T-helper 2 cell treated with Interferon-gamma antibody and Interleukin-4, amounts not matched to agents 5 μg/mL and 100 μg/mL, for 36 hours (primary cell): Measurements from ENCODE around the gene HOXB1.
"Not testable (repeated sequence)": the region's sequence is repeated elsewhere in the genome, so short reads cannot be mapped to it uniquely, and the experiment has no call there.

Experiments used
- DNase-seq: peaks from one replicate; pipeline ENCODE4 v3.0.0; 2021; ENCODE audit warnings: low spot score
- H3K27ac Mint-ChIP-seq: one replicate; pipeline ENCODE4 v1.8.0; 2021; ENCODE audit warnings: mild to moderate bottlenecking, mixed read lengths
- H3K27me3 Mint-ChIP-seq: one replicate; pipeline ENCODE4 v1.8.0; 2021; ENCODE audit warnings: low read depth, mixed read lengths
- H3K36me3 Mint-ChIP-seq: one replicate; pipeline ENCODE4 v1.8.0; 2021; ENCODE audit warnings: low read depth, mixed read lengths
- H3K4me1 Mint-ChIP-seq: one replicate; pipeline ENCODE4 v1.8.0; 2021; ENCODE audit warnings: low read depth, mixed read lengths
- H3K4me3 Mint-ChIP-seq: one replicate; pipeline ENCODE4 v1.8.0; 2022; ENCODE audit warnings: mild to moderate bottlenecking, moderate library complexity, mixed read lengths
- H3K9me3 Mint-ChIP-seq: one replicate; pipeline ENCODE4 v1.8.0; 2021; ENCODE audit warnings: mixed read lengths

The HOXB1 gene

DNA sequence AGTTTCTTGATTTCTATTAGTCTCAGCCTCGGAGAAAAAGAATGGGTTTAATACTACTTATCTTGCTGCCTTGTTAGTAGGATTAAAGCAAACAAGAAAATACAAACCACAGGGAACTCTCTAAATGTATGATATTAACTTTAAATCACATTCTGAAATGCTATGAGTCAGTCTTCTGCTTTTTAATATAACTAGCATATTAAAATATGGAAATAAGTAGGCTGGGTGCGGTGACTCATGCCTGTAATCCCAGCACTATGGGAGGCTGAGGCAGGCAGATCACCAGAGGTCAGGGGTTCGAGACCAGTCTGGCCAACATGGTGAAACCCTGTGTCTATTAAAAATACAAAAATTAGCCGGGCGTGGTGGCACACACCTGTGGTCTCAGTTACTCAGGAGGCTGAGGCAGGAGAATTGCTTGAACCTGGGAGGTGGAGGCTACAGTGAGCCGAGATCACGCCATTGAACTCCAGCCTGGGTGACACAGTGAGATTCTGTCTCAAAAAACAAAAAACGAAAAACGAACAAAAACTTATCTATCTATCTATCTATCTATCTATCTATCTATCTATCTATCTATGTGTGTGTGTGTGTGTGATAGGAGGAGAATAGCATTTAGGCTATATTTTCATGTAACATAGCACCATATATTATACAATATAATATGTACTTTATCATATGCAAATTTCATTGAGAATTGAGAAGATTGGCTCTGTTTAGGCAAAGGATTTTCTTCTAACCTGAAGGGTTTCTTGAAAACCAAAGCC is 5.2 kb upstream of the HOXB1 start:
- not testable (repeated sequence) for DNase-seq, H3K4me3 Mint-ChIP-seq, H3K36me3 Mint-ChIP-seq, H3K4me1 Mint-ChIP-seq, H3K27ac Mint-ChIP-seq, H3K9me3 Mint-ChIP-seq
- peaks cover 10% of the 10 kb centered on the region for H3K27me3 Mint-ChIP-seq

DNA sequence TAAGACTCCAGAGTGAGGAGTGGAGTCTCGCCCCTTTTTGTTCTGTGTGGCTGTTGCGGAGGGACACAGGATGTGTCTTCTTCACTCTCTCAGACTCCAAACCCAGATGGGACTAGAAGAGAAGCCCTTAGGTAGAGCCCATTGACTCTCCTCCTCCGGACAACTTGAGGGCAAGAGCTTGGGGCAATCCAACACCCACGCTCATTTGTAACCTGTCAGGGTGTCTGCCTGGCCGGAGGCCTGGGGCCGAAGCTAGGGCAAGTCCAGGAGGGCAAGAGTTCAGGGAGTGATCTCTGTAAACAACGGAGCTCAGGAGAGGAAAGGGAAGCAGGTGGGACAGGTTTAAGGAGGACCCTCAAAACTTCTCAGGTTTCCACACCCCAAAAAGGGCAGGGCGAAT is 1.4 kb upstream of the HOXB1 start:
- peaks cover 18% of the 10 kb centered on the region for H3K27me3 Mint-ChIP-seq
- H3K9me3 Mint-ChIP-seq: no peaks in the 10 kb centered on the region
- H3K4me1 Mint-ChIP-seq: no peaks in the 10 kb centered on the region
- no peaks in the 10 kb centered on the region for H3K36me3 Mint-ChIP-seq
- DNase-seq: no peak
- H3K4me3 Mint-ChIP-seq: no peak overlapping the region
- no peak overlapping the region for H3K27ac Mint-ChIP-seq

DNA sequence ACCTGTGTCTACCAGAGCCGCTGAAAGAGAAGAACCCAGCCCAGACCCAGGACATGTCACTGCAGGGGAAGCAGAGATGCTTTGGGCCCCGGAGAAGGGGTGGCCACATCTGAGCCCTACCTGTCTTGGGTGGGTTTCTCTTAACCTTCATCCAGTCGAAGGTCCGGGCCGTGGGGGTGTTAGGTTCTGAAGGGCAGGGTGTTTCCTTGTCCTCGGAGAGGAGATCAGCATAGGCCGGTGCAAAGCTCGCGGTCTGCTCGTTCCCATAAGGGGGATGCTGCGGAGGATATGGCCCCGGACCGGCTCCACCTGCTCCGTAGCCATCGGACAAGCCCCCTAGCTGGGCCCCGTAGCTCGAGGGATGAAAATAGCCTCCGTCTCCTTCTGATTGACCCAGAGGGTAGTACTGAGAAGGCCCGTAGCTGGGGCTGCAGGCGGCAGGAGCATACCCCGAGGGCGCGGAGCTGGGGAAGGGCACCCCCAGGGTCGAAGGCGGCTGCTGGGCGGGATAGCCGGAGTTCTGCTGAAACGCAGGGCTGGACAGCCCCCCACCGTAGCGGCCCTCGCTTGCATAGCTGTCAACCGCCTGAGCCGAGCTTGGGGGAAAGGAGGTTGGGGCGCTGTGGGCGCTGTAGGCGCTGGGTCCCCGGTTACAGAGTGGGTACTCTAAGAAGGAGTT is 464 bp downstream of the HOXB1 start:
- no peak for DNase-seq
- Mint-ChIP-seq H3K4me1 (no peaks in the 10 kb centered on the region), H3K36me3 (peaks cover 7% of the 10 kb centered on the region), H3K4me3 (no peak overlapping the region), H3K27ac (no peak overlapping the region), H3K27me3 (peaks cover 30% of the 10 kb centered on the region), H3K9me3 (no peaks in the 10 kb centered on the region)

DNA sequence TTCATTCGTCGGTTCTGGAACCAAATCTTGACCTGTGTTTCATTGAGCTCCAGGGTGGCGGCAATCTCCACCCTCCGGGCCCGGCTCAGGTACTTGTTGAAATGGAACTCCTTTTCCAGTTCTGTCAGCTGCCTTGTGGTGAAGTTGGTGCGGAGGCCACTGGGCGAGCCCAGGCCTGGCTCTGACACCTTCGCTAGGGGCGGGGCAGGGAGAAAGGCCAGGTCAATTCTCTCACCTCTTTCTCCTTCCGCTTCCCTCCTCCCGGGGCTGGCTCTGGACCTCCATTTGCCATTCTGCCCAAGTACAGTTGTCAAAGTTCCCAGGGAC is 1.2 kb downstream of the HOXB1 start:
- no peak overlapping the region for H3K4me3 Mint-ChIP-seq
- no peaks in the 10 kb centered on the region for H3K9me3 Mint-ChIP-seq

GRCh38 chr17:48528936-48529682 is 1.7 kb downstream of the HOXB1 start:
- H3K27ac Mint-ChIP-seq: no peak overlapping the region
- H3K4me3 Mint-ChIP-seq: no peak overlapping the region
- no peaks in the 10 kb centered on the region for H3K9me3 Mint-ChIP-seq
- no peak for DNase-seq
- H3K36me3 Mint-ChIP-seq: peaks cover 7% of the 10 kb centered on the region
- H3K27me3 Mint-ChIP-seq: peaks cover 40% of the 10 kb centered on the region
- no peaks in the 10 kb centered on the region for H3K4me1 Mint-ChIP-seq

More for the DNA sequence above, 1.2 kb downstream of the HOXB1 start:
- Mint-ChIP-seq H3K27ac (no peak overlapping the region), H3K4me1 (no peaks in the 10 kb centered on the region), H3K27me3 (peaks cover 37% of the 10 kb centered on the region), H3K36me3 (peaks cover 7% of the 10 kb centered on the region)
- DNase-seq: no peak

DNA sequence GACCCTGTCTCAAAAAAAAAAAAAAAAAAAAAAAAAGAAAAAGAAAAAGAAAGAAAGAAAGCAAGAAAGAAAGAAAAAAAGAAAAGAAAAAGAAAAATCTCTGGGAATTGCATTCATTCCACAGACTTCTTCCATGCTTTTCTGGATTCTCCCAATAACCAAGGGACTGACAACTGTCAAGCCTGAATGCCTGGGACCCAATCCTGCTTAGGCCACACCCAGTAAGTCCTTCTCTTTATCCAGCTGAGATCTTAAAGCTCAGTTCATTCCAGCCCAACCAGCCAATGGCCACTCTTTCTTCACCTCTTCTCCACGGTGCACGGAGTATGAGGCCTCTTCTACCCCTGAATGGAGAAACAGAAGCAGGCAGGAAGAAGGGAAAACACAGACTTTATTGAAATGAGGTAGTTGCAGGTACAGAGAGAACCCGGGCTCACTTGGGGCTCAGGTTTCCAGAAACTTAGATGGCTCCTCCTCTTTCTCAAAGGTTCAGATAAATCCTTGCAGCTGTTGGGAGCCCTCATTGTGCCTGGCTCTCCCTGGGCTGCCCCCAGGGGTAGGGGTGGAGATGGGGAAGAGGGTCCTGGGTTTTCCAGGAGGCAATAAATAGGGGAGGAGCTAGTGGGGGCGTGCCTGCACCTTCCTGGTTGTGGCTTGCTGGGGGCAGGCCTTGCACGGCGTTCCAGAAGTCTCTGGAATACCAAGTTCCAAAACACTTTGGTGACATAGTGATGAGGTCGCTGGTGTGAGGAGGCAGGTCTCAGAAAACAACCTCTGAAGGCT is 2.5 kb downstream of the HOXB1 start:
- no peak overlapping the region for H3K27ac Mint-ChIP-seq
- no peaks in the 10 kb centered on the region for H3K9me3 Mint-ChIP-seq

DNA sequence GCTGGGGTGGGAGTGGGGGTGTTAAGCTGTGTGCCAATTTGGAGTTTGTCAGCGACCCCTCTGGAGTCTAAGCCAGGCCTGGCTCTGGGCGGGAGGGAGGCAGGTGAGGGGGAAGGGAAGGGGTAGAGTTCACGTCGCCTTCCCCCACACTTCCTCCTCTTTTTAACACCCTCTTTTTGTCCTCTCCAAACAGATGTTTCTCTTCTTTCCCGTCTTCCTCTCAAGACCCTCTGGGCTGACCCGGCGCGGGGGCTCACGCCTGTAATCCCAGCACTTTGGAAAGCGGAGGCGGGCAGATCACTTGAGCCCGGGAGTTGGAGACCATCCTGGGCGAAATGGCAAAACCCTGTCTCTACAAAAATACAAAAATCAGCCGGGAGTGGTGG is 3.3 kb downstream of the HOXB1 start:
- DNase-seq: no peak

More for the DNA sequence above, 2.5 kb downstream of the HOXB1 start:
- Mint-ChIP-seq H3K4me1 (no peaks in the 10 kb centered on the region), H3K36me3 (peaks cover 7% of the 10 kb centered on the region), H3K27me3 (peaks cover 46% of the 10 kb centered on the region), H3K4me3 (no peak overlapping the region)
- no peak for DNase-seq

DNA sequence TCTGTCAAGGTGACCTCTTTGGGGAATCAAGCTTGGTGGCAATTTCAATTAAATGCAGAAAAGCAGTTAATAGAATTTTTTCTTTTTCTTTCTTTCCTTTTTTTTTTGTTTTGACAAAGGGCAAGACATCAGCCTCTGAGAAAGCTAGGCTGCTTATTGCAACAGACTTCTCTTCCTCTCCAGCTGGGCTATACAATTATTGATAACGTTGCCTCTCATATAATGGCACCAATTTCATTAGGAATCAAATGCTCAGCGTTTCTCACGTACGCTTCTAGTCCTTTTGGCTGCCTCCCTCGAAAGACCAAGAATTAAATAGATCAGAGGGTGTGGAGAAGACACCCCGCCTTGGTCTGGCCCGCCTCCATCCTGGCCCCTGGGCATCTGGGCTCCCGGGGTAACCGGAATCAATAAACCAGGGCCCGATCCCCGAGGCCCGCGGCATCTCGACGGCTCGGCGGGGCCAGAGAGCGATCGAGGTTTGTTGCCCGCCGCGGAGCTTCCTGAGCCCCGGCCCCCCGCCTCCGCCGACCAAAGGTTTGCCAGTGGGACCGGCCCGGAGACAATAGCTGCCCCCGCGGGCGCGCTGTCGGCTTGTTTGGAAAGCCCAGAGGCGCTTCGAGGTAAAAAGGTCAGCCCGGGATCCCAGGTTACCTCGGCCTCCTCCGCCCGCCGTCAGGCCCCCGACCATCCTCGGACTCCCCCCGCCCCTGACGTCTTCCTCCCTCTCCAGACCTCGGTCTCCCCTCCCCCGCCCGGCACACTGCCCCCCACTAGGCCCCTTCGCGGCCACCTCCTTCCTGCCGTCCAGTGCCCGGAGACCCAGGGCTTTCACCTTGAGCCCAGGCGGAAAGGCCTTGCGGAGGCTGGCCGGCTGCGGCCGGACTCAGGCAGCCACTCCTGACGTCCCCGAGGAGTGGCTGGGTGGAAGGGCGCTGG is 3.9 kb downstream of the HOXB1 start:
- Mint-ChIP-seq H3K4me1 (no peaks in the 10 kb centered on the region), H3K9me3 (no peaks in the 10 kb centered on the region), H3K27ac (no peak overlapping the region), H3K4me3 (no peak overlapping the region), H3K36me3 (peaks cover 7% of the 10 kb centered on the region), H3K27me3 (peaks cover 56% of the 10 kb centered on the region)
- no peak for DNase-seq

More for the DNA sequence above, 3.3 kb downstream of the HOXB1 start:
- no peaks in the 10 kb centered on the region for H3K4me1 Mint-ChIP-seq
- no peaks in the 10 kb centered on the region for H3K9me3 Mint-ChIP-seq
- peaks cover 7% of the 10 kb centered on the region for H3K36me3 Mint-ChIP-seq
- H3K27me3 Mint-ChIP-seq: peaks cover 51% of the 10 kb centered on the region
- no peak overlapping the region for H3K27ac Mint-ChIP-seq
- no peak overlapping the region for H3K4me3 Mint-ChIP-seq

GRCh38 chr17:48523010-48523409 is 7.8 kb downstream of the HOXB1 start:
- H3K27ac Mint-ChIP-seq: no peak overlapping the region
- H3K9me3 Mint-ChIP-seq: no peaks in the 10 kb centered on the region
- peaks cover 4% of the 10 kb centered on the region for H3K4me1 Mint-ChIP-seq
- no peak overlapping the region for H3K4me3 Mint-ChIP-seq
- no peak for DNase-seq
- H3K36me3 Mint-ChIP-seq: peaks cover 7% of the 10 kb centered on the region
- H3K27me3 Mint-ChIP-seq: peaks cover 59% of the 10 kb centered on the region

DNA sequence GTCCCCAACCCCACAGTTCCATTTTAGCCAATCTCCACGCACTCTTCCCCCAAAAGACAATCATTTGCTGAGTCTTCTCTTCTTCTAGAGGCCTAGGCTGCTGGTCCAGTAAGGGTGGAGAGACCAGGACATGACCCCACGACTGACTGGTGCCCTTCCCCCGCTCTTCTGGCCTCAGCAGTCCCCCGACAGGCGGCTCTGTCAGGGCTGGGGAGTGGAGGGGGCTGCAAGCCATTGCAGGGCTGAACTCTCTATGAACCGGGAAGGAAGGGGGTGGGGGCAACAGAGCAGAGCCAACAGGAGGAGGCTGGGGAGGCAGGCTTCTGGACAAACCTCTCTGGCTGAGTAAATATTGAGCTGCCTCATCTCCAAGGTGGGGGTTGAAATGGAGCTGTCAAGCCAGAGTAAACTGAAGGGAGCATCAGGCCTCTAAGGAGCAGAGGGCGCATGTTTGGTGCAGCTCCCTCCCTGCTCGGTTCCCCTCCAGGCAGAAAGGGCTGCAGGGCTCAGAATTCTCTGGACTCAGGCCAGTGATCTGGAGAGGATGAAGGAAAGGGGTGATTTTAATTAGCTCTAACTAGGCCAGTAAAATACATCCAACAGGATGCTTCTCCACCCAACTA is 8.7 kb downstream of the HOXB1 start:
- Mint-ChIP-seq H3K9me3 (no peaks in the 10 kb centered on the region), H3K4me3 (no peak overlapping the region), H3K4me1 (peaks cover 11% of the 10 kb centered on the region), H3K27me3 (peaks cover 64% of the 10 kb centered on the region), H3K36me3 (peaks cover 7% of the 10 kb centered on the region), H3K27ac (no peak overlapping the region)
- no peak for DNase-seq

- H3K27ac Mint-ChIP-seq: no peak overlapping the region
- H3K27me3 Mint-ChIP-seq: peaks cover 64% of the 10 kb centered on the region
- peaks cover 11% of the 10 kb centered on the region for H3K4me1 Mint-ChIP-seq
- no peaks in the 10 kb centered on the region for H3K36me3 Mint-ChIP-seq
- no peaks in the 10 kb centered on the region for H3K9me3 Mint-ChIP-seq
- no peak for DNase-seq
- no peak overlapping the region for H3K4me3 Mint-ChIP-seq
Measured at GRCh38 chr17:48520631-48521079, 10.2 kb downstream of the HOXB1 start.

GRCh38 chr17:48519427-48519826 is 11.4 kb downstream of the HOXB1 start:
- Mint-ChIP-seq H3K27me3 (peaks cover 64% of the 10 kb centered on the region), H3K4me3 (no peak overlapping the region), H3K4me1 (peaks cover 19% of the 10 kb centered on the region), H3K36me3 (no peaks in the 10 kb centered on the region), H3K27ac (no peak overlapping the region), H3K9me3 (no peaks in the 10 kb centered on the region)
- DNase-seq: no peak
